Measurements from ENCODE around the gene PDE4D. TPM values are rescaled to one million over a fixed set of nuclear protein-coding genes. Genes with fewer than 3 reads are reported as not detected.

Gene PDE4D
- total and polyA plus RNA-seq, 3 donors from 2014 or later, result 7.8 to 13.9 (median 8.7) TPM

DNA sequence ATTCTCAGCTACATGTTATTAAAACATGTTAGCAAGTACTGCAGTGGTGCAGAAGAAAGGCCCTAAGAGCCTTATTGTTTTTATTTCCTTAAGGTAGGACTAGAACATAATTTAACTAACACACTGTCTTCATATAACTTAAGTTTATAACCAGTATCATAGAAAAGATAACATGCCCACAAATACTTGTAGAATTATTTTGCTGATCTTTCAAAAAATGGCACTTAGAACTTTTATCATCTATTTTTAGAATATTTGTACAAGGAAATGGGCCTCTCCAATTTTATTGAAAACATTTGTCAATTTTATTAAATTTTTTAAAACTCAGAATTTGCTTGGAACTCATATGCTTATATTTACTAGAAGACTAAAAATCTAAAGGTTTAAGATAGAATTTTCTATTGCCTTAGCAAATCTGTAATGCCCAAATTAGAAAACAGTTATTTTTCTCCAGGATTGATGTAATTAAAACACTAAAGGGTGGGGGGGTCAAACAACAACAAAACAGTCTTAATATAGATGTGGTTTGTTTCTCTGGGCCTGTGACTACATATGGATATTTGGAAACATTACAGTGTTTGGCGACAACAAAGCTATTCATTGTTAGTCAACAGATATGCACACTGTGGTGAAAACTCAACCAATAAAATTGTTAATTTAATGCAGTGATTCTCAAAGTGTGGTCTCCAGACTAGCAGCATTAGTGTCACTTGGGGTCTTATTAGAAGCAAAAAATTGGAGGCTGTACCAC, 360.4 kb downstream of the PDE4D start:
- intact Hi-C loops (cut with DNase I; ENCODE audit: low total_unique reads), result no loop called here
- no peak for TF ChIP-seq POLR2A (IDR thresholded peaks at IDR 0.05)
- TF ChIP-seq, protein P1, sequence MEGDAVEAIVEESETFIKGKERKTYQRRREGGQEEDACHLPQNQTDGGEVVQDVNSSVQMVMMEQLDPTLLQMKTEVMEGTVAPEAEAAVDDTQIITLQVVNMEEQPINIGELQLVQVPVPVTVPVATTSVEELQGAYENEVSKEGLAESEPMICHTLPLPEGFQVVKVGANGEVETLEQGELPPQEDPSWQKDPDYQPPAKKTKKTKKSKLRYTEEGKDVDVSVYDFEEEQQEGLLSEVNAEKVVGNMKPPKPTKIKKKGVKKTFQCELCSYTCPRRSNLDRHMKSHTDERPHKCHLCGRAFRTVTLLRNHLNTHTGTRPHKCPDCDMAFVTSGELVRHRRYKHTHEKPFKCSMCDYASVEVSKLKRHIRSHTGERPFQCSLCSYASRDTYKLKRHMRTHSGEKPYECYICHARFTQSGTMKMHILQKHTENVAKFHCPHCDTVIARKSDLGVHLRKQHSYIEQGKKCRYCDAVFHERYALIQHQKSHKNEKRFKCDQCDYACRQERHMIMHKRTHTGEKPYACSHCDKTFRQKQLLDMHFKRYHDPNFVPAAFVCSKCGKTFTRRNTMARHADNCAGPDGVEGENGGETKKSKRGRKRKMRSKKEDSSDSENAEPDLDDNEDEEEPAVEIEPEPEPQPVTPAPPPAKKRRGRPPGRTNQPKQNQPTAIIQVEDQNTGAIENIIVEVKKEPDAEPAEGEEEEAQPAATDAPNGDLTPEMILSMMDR (IDR thresholded peaks at IDR 0.05), result no peak
- no peaks in the 10 kb centered on the region for H3K27me3 ChIP-seq
- 92 to 94% methylated on average over 1 of the region's 1 CpG for WGBS, 2 donors
- no peak for DNase-seq
- H3K4me3 ChIP-seq, result no peak overlapping the region
- no peaks in the 10 kb centered on the region for H3K4me1 ChIP-seq
- H3K27ac ChIP-seq, result no peak overlapping the region
- no peaks in the 10 kb centered on the region for H3K36me3 ChIP-seq (ENCODE audit: low read depth, missing control alignments)
- H3K9me3 ChIP-seq, result no peaks in the 10 kb centered on the region

DNA sequence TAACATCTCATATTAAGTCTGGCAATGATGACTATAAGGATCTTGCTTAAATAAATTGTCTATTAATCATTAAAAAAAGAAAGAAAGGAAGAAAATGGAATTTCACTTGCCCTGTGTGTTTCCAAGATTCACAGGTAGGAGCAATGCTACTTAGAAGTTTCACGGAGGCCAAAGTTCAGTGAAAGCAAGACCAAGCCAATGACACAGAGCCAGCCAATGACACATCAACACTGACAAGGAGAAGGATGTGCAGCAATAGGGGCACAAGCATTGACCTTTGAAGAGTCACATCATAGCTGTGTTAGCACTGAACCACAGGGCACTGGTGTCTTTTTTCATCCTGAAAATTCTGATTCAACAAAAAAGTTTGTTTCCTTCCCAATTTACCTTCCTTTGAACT, 364.3 kb downstream of the PDE4D start:
- TF ChIP-seq, protein P1 (IDR thresholded peaks at IDR 0.05), result no peak
- no peak for TF ChIP-seq POLR2A (IDR thresholded peaks at IDR 0.05)

DNA sequence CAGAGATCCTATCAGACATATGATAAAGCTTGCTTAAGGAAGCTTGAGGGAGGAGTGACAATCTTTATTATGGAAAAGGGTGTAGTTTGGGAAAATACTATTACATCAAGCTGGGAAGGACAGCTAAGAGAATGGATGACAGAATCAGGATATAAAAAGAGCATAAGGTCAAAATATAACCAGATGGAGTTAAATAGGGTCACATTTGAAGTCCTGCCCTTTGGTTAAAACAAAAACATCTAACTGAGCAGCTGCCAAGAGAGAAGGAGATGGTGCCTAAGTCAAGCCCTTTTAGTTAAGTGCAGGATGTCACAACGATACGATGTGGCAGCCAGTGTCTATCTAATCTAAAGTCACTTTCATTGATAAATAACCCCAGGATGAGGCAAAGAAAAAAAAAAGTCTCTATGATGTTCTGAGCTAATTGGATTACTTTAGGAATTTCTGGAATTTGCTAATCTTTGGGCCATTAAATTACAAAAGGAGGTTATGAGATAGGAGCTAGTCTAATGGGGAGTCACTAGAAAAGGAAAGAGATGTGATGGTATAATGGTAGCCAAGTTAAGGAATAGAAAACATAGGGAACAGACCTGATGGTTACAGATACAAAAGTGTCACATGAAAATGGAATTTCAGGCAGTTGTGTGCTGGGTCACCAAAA, 365.2 kb downstream of the PDE4D start:
- Histone ChIP-seq H3K27ac (no peak overlapping the region), H3K36me3 (ENCODE audit: low read depth, missing control alignments) (no peaks in the 10 kb centered on the region), H3K9me3 (no peaks in the 10 kb centered on the region), H3K4me3 (no peak overlapping the region), H3K4me1 (no peaks in the 10 kb centered on the region), H3K27me3 (no peaks in the 10 kb centered on the region)
- no peak for DNase-seq
- TF ChIP-seq POLR2A (IDR thresholded peaks at IDR 0.05), result no peak
- TF ChIP-seq, protein P1 (IDR thresholded peaks at IDR 0.05), result no peak
- intact Hi-C loops (cut with DNase I; ENCODE audit: low total_unique reads), result no loop called here
- whole genome bisulfite sequencing, 2 donors, result 45 to 70% methylated on average over 2 of the region's 2 CpGs

More for the DNA sequence above, 364.3 kb downstream of the PDE4D start:
- no peak overlapping the region for H3K27ac ChIP-seq
- DNase-seq, result no peak
- no peaks in the 10 kb centered on the region for H3K36me3 ChIP-seq (ENCODE audit: low read depth, missing control alignments)
- no peaks in the 10 kb centered on the region for H3K27me3 ChIP-seq
- H3K4me3 ChIP-seq, result no peak overlapping the region
- WGBS, 2 donors, result 87 to 100% methylated on average over 1 of the region's 1 CpG
- H3K9me3 ChIP-seq, result no peaks in the 10 kb centered on the region
- H3K4me1 ChIP-seq, result no peaks in the 10 kb centered on the region
- intact Hi-C loops (cut with DNase I; ENCODE audit: low total_unique reads), result no loop called here

DNA sequence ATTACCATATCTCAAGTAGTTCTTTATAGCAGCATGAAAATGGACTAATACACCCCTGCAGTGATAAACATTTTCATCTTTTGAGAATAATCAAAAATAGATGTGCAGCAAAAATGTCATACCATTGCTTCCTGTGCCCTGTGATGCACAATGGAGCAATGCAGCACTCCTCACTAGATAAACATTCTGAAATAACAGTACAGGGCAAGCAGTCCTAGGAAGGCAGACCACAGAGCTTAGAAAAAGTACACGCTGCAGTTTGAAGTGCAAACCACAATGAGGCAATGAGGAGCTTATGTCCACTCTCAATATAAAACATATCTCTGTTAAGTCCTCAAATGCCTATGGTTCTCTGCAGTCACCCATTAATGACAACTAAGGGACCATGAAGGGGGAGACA, 367.6 kb downstream of the PDE4D start:
- no peak for DNase-seq
- TF ChIP-seq POLR2A (IDR thresholded peaks at IDR 0.05), result no peak
- TF ChIP-seq, protein P1 (IDR thresholded peaks at IDR 0.05), result no peak
- H3K27ac ChIP-seq, result no peak overlapping the region
- intact Hi-C loops (cut with DNase I; ENCODE audit: low total_unique reads), result no loop called here
- H3K4me1 ChIP-seq, result no peaks in the 10 kb centered on the region
- H3K36me3 ChIP-seq (ENCODE audit: low read depth, missing control alignments), result no peaks in the 10 kb centered on the region
- WGBS, 2 donors, result 74 to 87% methylated on average over 1 of the region's 1 CpG
- H3K9me3 ChIP-seq, result no peaks in the 10 kb centered on the region
- no peak overlapping the region for H3K4me3 ChIP-seq
- no peaks in the 10 kb centered on the region for H3K27me3 ChIP-seq
